Upper lobe of left lung (tissue), 6 donors: ENCODE data around the gene ARF5. TPM values are rescaled to one million over a fixed set of nuclear protein-coding genes. Genes with fewer than 3 reads are reported as not detected.

Source experiments
- ATAC-seq, 2 donors: fragments of 200-7000 bp; cut with Tn5 transposase; one replicate each; pipeline ENCODE4 v1.9.1; 2022; ENCODE audit warnings: mild to moderate bottlenecking in 2 of 2, moderate library complexity in 2 of 2; ENCODE audit not compliant: low FRiP score in 2 of 2
- DNase-seq, 2 donors: peaks; one replicate each; pipeline ENCODE4 v3.0.0-alpha.2; 2019 to 2020
- H3K27ac ChIP-seq, 4 donors: fragments of 200-600 bp; sonication (generic); one replicate each; pipeline ENCODE4 v1.5.1; 2016 to 2019
- H3K27me3 ChIP-seq, 4 donors: fragments of 200-600 bp; sonication (generic); one replicate each; pipeline ENCODE4 v1.5.1; 2017 to 2019
- H3K36me3 ChIP-seq, 4 donors: fragments of 200-600 bp; sonication (generic); one replicate each; pipeline ENCODE4 v1.5.1; 2016 to 2019
- H3K4me1 ChIP-seq, 4 donors: fragments of 200-600 bp; sonication (generic); one replicate each; pipeline ENCODE4 v1.5.1; 2018 to 2019
- H3K4me3 ChIP-seq, 4 donors: fragments of 200-600 bp; sonication (generic); one replicate each; pipeline ENCODE4 v1.5.1; 2017 to 2019; ENCODE audit warnings: mild to moderate bottlenecking in 2 of 4, moderate library complexity in 1 of 4
- H3K9me3 ChIP-seq, 4 donors: fragments of 200-600 bp; sonication (generic); one replicate each; pipeline ENCODE4 v1.5.1; 2018 to 2019
- CTCF ChIP-seq, 6 experiments: fragments of 450-650 bp in 4 of 6; fragments of 200-600 bp in 2 of 6; sonication (generic) in 2 of 6; IDR thresholded peaks; one replicate each; pipeline ENCODE4 v1.5.1; 2016 to 2019; ENCODE audit warnings: antibody characterized with exemption in 6 of 6
- EP300 ChIP-seq, 4 donors: sonication (generic); formaldehyde crosslinking; IDR thresholded peaks; one replicate each; pipeline ENCODE4 v1.5.1; 2017; ENCODE audit warnings: antibody characterized with exemption in 4 of 4, control low read depth in 2 of 4
- POLR2A ChIP-seq, 4 donors: fragments of 450-650 bp; IDR thresholded peaks; one replicate each; pipeline ENCODE4 v1.5.1; 2016 to 2017; ENCODE audit warnings: antibody characterized with exemption in 4 of 4, mild to moderate bottlenecking in 2 of 4
- POLR2AphosphoS5 ChIP-seq, 2 donors: sonication (generic); formaldehyde crosslinking; IDR thresholded peaks; one replicate each; pipeline ENCODE4 v1.5.1; 2017; ENCODE audit warnings: antibody characterized with exemption in 2 of 2
- WGBS, 2 donors: methylation state at CpG; one replicate each; pipeline ENCODE4 v1.1.5; 2017 to 2018; 5-methylcytosine and 5-hydroxymethylcytosine counted together
- total RNA-seq, 6 donors: library from RNA; depleted of rRNA in 4 of 6; stranded (reverse); fragments of >200 nt in 4 of 6; gene quantifications; one replicate each; pipeline versions ENCODE4 v1.1.0 to v1.2.1, GENCODE V29; 2016 to 2021
- donor health status: DM: no; HTN: no; CAD: no; lungs with moderate emphysema.
- donor health status: DM: no; HTN: yes; CAD: no; lungs with severe emphysema.

Gene ARF5
- total RNA-seq, 6 donors from 2014 or later: 43.0 to 177 (median 106) TPM

- TF ChIP-seq POLR2AphosphoS5 (IDR thresholded peaks at IDR 0.05) (no peak), EP300 (IDR thresholded peaks at IDR 0.05) (no peak), CTCF (IDR thresholded peaks at IDR 0.05) (no peak), POLR2A (IDR thresholded peaks at IDR 0.05) (no peak)
- no peaks in the 10 kb centered on the region for H3K27me3 ChIP-seq
- DNase-seq (peak in 1 of 2 donors; percentile 82), ATAC-seq (no peak)
- H3K9me3 ChIP-seq: no peaks in the 10 kb centered on the region
- H3K27ac ChIP-seq: peak overlapping the region; percentile 87 to 95 (median 92)
- peak overlapping the region; percentile 41 to 99 (median 92) for H3K4me3 ChIP-seq
- H3K36me3 ChIP-seq: peaks cover 9 to 32% (median 23%) of the 10 kb centered on the region in 4 donors
- H3K4me1 ChIP-seq: peaks cover 38 to 54% (median 40%) of the 10 kb centered on the region in 4 donors
- WGBS, 2 donors: 48 to 65% methylated on average over 18 to 20 of the region's 20 CpGs
Measured at GRCh38 chr7:127587663-127588018, 570 bp upstream of the ARF5 start.

GRCh38 chr7:127588697-127589482 lies 679 bp downstream of the ARF5 start:
- Histone ChIP-seq H3K36me3 (peaks cover 9 to 27% (median 20%) of the 10 kb centered on the region in 4 donors), H3K4me3 (peak overlapping the region; percentile 90 to 99 (median 95)), H3K9me3 (no peaks in the 10 kb centered on the region), H3K27me3 (no peaks in the 10 kb centered on the region), H3K4me1 (peaks cover 26 to 41% (median 28%) of the 10 kb centered on the region in 4 donors), H3K27ac (peak overlapping the region; percentile 87 to 95 (median 92))
- peak; percentile 70 to 85 for DNase-seq
- ATAC-seq: peak in 1 of 2 donors; percentile 18
- WGBS, 2 donors: 11 to 35% methylated on average over 5 to 43 of the region's 43 CpGs
- TF ChIP-seq CTCF (IDR thresholded peaks at IDR 0.05) (peak in 3 of 6 experiments; percentile 8 to 30 (median 20)), EP300 (IDR thresholded peaks at IDR 0.05) (no peak)

- Histone ChIP-seq H3K4me3 (no peak overlapping the region), H3K27ac (peak overlapping the region in 1 of 4 donors; percentile 95), H3K36me3 (peaks cover 9 to 27% (median 20%) of the 10 kb centered on the region in 4 donors), H3K9me3 (no peaks in the 10 kb centered on the region), H3K4me1 (peaks cover 16 to 31% (median 18%) of the 10 kb centered on the region in 4 donors), H3K27me3 (no peaks in the 10 kb centered on the region)
- ATAC-seq: no peak
- DNase-seq: no peak
- 54 to 69% methylated on average over 3 of the region's 3 CpGs for WGBS, 2 donors
- no peak for TF ChIP-seq POLR2A (IDR thresholded peaks at IDR 0.05)
- TF ChIP-seq CTCF (IDR thresholded peaks at IDR 0.05): no peak
- TF ChIP-seq EP300 (IDR thresholded peaks at IDR 0.05): no peak
- no peak for TF ChIP-seq POLR2AphosphoS5 (IDR thresholded peaks at IDR 0.05)
Measured at GRCh38 chr7:127589896-127590295, 1.7 kb downstream of the ARF5 start.

GRCh38 chr7:127591189-127591588 lies 3.0 kb downstream of the ARF5 start:
- 97 to 100% methylated on average over 6 to 7 of the region's 7 CpGs for WGBS, 2 donors
- Histone ChIP-seq H3K9me3 (no peaks in the 10 kb centered on the region), H3K27me3 (no peaks in the 10 kb centered on the region), H3K4me3 (no peak overlapping the region), H3K4me1 (peaks cover 14 to 24% (median 17%) of the 10 kb centered on the region in 4 donors), H3K36me3 (peaks cover 9 to 27% (median 20%) of the 10 kb centered on the region in 4 donors), H3K27ac (no peak overlapping the region)
- no peak for ATAC-seq
- TF ChIP-seq EP300 (IDR thresholded peaks at IDR 0.05): no peak
- no peak for TF ChIP-seq CTCF (IDR thresholded peaks at IDR 0.05)
- TF ChIP-seq POLR2A (IDR thresholded peaks at IDR 0.05): no peak
- no peak for TF ChIP-seq POLR2AphosphoS5 (IDR thresholded peaks at IDR 0.05)
- no peak for DNase-seq
